HG03571 (cell line): Measurements from ENCODE around the gene PGM2L1.
A peak's percentile ranks its signal among the peaks of the same experiment; 100 is the strongest.
"Not testable (repeated sequence)": the region's sequence is repeated elsewhere in the genome, so short reads cannot be mapped to it uniquely, and the experiment has no call there.

Source experiments
- ATAC-seq: cut with Tn5 transposase; IDR thresholded peaks from one replicate; pipeline ENCODE4 v1.9.1; 2021; ENCODE audit not compliant: unreplicated experiment

Gene PGM2L1

DNA sequence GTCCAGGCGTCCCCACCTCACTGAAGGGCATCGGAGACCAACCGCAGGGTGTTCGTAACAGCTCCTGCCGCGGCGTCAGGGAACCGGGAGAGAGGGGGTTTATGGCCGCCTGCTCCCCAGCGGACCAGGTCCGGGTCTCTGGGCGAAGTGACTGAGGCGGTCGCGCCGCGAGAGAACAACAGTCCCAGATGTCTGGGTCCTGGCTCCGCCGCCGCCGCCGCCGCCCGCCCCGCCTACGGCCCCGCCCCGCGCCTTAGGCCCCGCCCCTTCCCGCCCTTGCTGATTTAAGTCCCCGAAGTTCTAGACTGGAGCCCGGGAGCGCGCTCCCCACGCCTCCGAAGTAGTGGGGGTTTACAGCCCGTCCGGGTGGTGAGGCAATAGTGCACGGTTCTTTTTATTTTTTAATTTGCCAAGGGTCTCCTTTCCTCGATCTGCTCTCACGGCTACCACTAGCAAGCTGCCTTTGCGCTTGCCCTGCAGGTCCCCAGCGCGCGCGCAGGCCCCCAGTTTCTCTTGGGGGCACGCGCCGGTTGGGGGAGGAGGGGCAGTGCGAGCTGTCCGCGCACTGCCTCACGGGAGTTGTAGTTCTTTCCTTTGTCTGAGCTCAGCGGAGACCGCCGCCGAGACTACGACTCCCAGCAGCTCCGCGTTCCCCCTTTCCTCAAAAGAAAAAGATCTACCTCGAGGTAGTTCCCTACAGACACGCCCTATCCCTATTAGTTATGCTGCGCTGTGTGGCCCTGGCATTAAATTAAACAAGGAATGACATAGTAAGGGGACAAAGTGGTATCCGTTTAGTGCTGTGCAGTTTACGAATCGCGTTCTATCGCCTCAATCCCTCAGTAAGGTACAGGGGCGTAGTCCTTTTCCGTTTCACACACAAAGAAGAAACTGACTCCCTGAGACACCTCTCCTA, at the start of gene PGM2L1:
Gene PGM2L1 (minus strand): TSS at position 190 of the 916 bp plus-strand sequence. CDS start 272 bp downstream, outside the sequence.
- peak; percentile 87 for ATAC-seq

DNA sequence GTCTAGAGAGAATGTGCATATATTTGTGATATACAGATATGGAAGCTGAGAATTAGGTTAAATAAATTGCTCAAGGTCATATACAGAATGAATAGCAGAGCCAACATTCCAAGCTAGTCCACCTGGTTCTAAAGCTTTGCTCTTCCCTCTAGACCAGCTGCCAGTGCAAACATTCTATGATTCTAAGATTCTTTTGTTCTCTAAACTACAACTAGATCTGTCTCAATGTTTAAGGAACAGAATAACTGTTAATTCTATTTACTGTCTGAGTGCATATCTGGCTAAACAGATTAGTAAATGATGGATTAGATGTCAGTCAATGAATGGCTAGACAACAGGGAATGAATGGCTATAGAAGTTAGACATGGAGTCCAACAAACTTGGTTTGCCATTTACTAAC, 49.5 kb upstream of the PGM2L1 start:
- ATAC-seq, result no peak

DNA sequence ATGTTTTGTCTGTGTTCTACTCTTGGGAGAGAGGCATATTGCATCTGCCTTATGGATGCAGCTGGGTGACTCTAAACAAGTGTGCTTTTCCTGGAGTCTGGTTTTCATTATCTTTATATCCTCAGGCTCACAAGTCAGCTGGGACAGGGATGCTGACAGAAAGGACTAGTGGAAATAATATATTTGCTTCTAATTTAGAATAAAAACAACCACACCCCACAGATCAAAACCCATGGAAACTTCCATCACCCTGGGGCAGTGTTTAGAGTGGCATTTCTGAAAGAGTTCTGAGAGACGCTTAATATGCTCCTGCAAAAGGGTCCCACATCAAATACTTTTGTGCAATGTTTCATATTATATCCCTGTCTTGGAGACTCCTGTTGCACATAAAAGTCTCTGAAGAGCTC, 48.3 kb upstream of the PGM2L1 start:
- no peak for ATAC-seq

DNA sequence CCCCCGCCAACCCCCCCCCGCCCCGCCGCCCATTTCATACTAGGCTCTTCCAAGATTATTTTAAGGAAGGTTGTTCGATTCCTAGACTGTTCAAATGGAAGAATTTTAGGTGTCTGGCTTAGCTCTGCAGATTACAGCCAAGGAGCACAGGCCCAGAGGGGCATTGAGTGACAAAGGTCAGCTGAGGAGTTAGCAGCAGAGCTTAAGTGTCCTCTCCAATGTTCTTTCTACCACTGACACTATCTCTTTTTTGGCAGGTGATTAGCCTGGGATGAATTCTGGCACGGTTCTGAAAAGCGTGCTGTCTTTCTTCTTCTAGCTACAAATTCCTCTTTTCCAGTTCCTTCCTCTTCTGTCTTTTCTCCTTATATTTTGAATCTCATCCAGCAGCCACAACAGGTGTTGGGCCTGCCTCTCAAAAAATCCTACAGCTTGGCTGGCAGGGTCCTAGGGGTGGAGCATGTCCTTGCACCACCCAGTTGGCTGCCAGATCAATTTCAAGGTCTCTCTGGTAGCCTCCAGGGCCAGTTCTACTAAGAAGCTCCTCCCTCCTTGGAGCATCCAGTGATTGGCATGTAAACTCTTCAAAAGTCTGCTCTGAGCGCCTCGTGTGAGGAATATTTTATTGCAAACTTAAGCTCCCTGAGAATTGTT, 46.1 kb upstream of the PGM2L1 start:
- ATAC-seq, result no peak

DNA sequence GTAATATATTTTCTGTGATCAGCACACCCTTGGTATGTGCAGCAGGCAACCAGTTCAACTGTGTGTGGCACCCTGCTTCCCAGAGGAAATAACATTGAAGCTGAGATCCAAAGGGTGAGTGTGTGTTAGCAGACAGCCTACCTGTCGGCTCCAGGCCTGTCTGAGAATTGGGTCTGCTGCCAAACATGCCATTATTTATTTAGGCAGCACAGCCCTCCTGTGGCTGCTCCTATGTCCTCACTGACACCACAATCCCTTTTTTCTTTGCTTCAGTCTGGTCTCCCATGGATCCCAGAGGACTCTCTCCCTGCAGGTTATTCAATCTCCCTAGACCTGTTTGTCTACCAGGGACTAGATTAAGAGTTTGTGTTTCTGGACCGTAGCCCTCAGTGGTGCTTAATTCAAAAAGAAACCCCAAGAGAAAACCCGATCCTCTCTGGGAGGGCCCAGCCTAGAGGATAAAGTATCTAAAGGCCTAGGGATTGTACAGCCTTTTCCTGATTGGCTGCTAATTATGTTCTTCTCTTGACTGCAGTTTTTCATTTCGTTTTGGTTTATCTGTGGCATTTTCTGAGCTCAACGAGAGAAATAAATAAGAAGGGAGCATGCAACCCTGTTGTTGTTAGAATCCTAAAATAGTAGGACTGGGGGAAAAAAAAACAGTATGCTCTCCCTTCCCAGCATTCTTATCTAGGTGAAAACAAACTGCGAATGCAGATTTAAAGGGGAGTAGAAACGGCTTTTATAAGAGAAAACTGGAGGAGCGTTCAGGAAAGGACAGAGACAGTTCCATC, 45.0 kb upstream of the PGM2L1 start:
- ATAC-seq, result no peak

DNA sequence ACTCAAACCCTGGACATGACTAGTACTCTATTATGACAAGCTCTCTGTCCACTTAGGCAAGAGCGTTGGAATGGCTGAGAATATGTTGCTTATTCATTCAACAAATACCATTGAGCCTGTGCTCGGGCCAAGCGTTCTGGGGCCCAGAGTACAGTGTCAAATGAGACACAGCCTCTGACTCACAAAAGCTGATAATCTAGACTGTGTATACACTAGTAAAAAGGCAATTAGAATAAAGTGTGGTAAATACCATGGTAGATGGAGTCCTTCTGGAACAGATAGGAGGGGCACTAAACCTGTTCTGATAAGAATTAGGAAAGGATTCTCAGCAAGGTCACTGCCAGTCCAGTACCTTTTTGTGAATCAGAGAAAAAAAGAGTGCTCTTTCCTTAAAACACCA, 44.4 kb upstream of the PGM2L1 start:
- ATAC-seq, result no peak

DNA sequence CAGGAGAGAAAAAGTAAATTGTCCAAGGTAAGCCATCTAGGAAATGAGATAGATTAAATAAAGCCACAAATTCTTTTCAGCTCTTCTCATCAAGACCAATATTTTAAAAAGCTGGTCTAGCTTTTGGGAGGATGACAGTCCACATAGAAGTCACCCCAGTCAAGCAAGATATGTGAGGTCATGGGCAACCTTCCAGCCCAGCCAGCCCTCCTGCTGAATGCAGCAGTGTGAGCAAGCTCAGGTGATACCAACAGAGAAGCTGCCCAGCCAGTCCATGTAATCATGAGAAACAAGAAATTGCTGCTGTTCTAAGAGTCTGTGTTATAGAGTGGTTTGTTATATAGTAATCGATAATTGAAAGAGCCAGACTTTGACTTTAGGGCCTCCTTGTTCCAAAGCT, 40.4 kb upstream of the PGM2L1 start:
- no peak for ATAC-seq

DNA sequence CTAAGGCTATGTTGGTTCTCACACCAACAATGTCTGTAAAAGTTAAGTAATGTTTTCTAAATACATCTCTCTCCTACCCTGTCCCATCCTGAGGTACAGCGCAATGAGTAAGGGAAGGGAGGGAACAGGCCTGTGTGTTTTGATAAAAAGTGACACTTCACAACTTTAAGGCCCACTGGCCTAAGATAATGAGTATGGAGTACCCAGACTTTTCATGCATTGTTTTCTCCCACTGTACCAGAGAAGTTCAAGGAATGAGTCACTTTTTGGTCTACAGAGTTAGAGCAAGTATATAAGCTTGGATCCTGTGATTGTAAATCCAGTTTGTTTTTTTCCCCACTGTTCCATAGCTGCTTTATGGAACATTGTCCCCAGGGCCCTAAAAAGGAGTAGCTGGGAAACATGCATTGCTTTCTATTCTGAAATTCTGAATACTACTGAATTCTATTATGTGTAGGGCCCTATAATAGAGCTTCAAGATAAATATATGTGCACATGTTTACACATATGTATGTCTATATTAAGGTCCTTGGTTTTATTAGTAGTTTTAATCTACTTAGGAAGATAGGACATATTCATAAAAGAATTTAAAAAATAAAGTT, 39.3 kb upstream of the PGM2L1 start:
- ATAC-seq, result no peak

DNA sequence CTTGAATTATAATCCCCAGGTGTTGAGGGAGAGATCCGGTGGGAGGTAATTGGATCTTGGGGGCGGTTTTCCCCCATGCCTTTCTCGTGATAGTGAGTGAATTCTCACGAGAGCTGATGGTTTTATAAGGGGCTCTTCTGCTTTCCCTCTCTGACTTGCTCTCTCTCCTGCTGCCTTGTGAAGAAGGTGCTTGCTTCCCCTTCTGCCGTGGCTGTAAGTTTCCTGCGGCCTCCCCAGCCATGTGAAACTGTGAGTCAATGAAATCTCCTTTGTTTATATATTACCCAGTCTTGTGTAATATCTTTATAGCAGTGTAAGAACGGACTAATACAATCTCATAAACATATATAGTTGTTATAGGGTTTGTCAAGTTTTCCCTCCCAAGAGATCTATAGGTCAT, 36.3 kb upstream of the PGM2L1 start:
- ATAC-seq, result no peak

DNA sequence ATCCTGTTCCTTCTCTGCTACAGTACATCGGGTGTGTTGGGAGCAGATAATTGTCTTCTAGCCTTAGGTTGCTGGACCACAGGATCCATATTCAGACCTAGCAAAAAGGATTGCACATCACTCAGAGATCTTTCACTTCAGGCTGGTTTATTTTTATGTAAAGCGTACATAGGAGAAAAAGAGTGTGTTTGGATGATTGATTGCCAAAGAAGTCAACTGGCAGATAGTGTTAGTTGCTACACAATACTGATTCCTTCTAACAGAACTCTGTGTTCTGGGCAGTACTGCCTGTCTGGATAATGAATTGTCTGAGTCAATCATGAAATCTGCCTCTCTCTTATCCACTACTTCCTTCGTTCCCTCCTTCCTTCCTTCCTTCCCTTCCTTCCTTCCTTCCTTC, 31.0 kb upstream of the PGM2L1 start:
- ATAC-seq, result no peak

DNA sequence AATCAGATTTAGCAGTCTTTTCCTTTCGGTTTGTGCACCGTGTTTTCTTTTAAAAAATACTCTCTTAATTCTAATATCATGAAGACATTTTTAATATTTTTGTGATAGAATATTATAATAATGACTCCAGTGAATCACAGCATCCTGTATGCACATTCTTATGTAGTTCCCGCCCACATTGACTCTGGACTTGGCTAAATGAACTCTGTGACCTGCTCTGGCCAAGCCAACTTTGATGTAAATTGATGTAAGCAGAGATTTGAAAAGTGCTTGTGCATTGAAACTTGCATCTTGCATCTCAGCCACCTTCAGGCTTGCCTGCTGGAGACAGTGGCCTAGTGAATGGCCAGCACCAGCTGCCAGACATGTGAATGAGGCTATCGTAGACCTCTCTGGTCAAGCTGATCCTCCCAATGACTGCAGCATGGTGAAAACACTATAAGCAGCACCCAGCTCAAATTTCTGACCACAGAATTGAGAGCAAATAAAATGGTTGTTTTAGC, 29.2 kb upstream of the PGM2L1 start:
- ATAC-seq, result no peak

DNA sequence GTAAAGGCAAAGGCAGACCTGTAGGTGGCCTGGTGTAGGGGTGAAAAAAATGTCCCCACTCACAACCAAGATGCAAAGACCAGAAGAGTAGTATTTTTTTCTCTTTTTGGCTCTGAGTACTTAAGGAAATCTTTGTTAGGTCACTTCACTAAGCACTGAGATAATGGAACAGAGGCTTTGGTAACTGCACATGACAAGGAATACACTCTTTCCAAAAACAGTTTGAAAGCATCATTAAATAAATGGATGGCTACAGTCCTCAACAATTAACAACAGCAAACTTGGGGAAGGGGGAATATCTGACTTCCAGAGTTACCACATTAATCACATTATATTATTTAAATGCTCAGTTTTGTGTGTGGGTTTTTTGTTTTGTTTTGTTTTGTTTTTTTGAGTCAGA, 26.9 kb upstream of the PGM2L1 start:
- ATAC-seq, result no peak

DNA sequence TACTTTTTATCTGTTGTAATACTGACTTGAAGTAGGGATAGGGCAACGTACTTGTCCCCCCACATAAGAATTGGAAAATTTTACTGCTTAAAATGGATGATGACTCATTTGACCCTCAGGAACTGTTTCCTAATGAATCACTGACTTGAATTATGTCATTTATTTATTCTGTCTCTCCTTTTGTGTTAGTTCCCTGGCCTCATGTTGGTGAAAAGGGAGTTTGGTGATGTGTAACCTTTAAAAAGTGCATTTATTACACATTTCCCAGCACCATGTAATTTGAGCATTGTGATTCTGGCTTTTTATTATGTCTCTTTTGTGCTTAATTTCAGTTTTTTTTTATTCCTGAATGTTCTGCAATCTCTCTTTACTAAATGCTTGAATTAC, 20.3 kb upstream of the PGM2L1 start:
- no peak for ATAC-seq

DNA sequence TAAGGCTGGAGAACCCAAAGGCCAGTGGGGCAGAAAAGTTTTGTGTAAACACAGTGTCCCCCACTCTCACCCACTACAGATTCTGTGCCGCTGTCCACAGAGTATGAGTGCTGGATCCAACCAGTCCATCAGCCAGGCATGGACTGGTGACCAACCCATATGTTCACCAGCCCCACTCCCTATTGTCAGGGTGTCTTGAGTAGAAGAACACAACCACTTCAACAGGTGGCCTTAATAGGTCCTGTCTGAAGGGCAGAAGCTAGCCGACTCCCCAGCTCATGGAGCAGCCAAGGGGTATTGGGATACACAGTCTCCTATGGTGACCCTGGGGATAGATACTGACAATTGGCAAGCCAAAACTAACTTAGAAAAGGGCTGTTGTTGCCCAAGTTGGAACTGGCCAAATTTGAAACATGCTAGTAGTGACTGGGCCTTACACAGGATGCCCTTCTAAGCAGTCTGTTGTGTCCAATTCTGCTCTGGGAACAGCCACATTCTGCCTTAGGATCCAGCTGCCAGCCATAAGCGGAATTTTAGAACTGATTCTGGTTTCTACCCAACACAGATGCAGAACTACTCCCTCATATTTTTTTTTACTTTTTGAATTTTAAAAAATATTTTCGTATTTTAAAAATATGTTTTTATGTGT, 19.8 kb upstream of the PGM2L1 start:
- ATAC-seq, result no peak

DNA sequence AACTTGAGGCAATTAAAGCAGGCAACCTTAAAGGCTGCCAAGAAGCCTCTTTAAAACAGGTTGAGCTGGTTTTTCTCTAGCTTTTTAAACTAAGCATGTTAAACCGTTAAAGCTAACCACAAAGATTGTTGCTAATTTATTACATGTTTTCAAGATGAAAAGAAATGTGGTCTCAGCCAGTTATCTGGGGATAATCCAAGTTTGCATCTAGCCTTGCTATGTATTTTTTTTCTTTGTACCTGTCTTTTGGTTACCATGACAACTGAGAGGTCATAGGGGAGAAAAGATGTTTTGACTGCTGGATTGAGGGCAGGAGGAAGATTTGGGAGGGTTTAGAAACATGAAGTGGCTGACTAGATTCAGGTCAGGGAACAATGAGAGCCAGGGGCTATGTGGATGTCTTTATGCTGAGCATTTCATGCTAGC, 19.2 kb upstream of the PGM2L1 start:
- no peak for ATAC-seq

DNA sequence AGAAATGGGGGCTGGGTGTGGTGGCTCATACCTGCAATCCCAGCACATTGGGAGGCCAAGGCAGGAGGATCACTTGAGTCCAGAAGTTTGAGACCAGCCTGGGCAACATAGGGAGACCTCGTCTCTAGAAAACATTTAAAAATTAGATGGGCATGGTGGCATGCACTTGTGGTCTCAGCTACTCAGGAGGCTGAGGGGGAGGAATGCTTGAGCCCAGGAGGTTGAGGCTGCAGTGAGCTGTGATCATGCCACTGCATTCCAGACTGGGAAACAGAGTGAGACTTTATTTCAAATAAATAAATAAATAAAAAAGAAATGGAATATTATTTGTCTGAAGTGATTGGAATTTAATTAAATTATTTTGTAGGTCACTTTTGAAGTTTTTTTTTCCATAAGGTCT, 18.7 kb upstream of the PGM2L1 start:
- ATAC-seq, result not testable (repeated sequence)

DNA sequence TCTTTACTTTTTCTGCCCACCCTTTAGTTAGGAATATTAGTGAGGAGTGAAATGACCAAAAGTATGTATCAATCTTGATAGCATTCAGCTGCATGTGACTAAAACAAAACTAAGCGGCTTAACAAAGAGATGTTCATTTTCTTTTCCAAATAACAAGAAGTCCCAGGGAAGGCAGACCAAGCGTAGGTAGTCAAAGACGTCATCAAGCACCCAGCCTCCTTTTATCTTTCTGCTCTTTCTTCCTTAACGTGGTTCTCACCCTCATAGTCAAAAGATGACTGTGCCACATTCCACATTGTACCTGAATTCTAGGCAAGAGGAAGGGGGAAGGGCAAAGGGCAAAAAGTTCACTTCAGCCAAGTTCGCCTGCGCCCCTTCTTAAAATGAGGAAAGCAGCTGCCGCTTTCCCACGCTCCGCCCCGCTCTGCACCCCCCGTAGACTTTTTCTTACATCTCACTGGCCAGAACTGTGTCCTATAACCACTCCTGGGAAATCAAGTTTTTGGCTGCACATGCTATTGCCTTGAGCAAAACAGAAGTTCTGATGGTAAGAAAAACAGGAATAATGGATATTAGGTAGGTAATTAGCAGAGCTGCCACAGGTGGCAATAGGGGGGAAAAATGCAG, 14.6 kb upstream of the PGM2L1 start:
- ATAC-seq, result no peak

DNA sequence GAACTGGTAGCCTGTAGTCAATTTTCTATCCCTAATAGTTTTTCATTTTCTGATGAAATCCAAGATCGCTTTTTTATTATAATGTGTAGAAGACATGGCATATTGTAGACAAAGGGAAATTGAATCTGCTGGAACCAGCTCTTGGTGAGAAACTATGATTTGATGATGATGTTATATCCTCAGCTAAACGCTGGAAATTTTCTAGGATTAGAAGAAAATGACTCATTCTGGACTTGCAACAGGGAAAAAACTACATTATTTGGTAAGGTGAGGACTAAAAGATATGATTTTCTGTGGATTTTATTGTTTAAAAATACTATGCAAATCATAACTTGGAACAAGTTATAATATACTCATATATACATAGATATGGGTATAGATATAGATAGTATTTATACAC, 14.1 kb upstream of the PGM2L1 start:
- no peak for ATAC-seq

DNA sequence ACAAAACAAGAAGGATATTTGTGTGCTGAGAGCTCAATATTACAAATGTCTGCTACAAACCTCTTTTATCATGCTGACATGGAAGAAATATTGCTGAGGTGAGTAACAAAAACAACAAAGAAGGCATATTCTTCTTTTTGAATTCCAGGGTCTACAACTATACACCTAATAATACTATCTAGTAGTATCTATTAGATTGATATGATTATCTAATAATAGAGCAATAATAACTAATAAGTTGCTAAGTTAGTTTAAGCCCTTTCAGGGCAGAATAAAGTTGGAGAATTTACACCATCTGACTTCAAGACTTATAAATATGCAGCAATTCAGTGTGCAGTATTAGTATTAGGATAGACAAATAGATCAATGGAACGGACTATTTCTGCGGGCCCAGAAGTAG, 11.4 kb upstream of the PGM2L1 start:
- ATAC-seq, result no peak
